Gastroesophageal sphincter (tissue), 3 donors: ENCODE measurements around the gene NCOA4.
"Not testable (repeated sequence)": the region's sequence is repeated elsewhere in the genome, so short reads cannot be mapped to it uniquely, and the experiment has no call there.

Experiments used
- POLR2AphosphoS5 ChIP-seq: sonication (generic); formaldehyde crosslinking; IDR thresholded peaks from one replicate; pipeline ENCODE4 v1.6.1; 2017; ENCODE audit warnings: antibody characterized with exemption
- TF ChIP-seq, protein P1 (sequence below), 4 experiments: fragments of 200-600 bp in 2 of 4; fragments of 450-650 bp in 2 of 4; sonication (generic) in 1 of 4; IDR thresholded peaks; one replicate each; pipeline ENCODE4 v1.5.1; 2017 to 2019; ENCODE audit warnings: antibody characterized with exemption in 4 of 4, mild to moderate bottlenecking in 2 of 4, moderate library complexity in 2 of 4

DNA sequence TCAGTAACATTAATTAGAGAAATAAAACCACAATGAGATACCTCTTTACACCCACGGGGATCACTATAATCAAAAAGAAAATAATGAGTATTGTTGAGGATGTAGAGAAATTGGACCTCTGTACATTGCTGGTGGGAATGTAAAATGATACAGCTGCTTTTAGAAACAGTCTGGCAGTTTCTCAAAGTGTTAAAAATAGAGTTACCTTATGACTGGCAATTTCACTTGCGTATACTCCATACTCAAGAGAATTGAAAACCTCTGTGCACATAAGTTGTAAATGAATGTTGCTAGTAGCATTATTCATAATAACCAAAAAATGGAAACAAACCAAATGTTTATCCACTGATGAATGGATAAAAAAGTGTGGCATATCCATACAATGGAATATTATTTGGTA, 51.9 kb downstream of the NCOA4 start:
- TF ChIP-seq, protein P1, sequence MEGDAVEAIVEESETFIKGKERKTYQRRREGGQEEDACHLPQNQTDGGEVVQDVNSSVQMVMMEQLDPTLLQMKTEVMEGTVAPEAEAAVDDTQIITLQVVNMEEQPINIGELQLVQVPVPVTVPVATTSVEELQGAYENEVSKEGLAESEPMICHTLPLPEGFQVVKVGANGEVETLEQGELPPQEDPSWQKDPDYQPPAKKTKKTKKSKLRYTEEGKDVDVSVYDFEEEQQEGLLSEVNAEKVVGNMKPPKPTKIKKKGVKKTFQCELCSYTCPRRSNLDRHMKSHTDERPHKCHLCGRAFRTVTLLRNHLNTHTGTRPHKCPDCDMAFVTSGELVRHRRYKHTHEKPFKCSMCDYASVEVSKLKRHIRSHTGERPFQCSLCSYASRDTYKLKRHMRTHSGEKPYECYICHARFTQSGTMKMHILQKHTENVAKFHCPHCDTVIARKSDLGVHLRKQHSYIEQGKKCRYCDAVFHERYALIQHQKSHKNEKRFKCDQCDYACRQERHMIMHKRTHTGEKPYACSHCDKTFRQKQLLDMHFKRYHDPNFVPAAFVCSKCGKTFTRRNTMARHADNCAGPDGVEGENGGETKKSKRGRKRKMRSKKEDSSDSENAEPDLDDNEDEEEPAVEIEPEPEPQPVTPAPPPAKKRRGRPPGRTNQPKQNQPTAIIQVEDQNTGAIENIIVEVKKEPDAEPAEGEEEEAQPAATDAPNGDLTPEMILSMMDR (IDR thresholded peaks at IDR 0.05), result not testable (repeated sequence)
- not testable (repeated sequence) for TF ChIP-seq POLR2AphosphoS5
